ENCODE data around the gene SETBP1. TPM values are rescaled to one million over a fixed set of nuclear protein-coding genes. Genes with fewer than 3 reads are reported as not detected.

Gene SETBP1
- total RNA-seq, 1 experiment from 2014 or later = 0.05 TPM

GRCh38 chr18:44862112-44862511, 181.4 kb downstream of the SETBP1 start:
- Histone ChIP-seq H3K9me3 (ENCODE audit: control insufficient read depth in 1 of 2, insufficient read depth in 1 of 2, low read depth in 1 of 2, low read length in 2 of 2) (peaks cover 7 to 22% of the 10 kb centered on the region in 2 experiments; a peak in 2 of 4 replicates), H3K79me2 (ENCODE audit: insufficient read depth, low read length) (no peaks in the 10 kb centered on the region), H3K4me1 (ENCODE audit: control insufficient read depth in 1 of 2, insufficient read depth in 2 of 2, low read length in 2 of 2) (no peaks in the 10 kb centered on the region), H2AFZ (ENCODE audit: low read depth, low read length, poor library complexity, severe bottlenecking) (no peak overlapping the region), H3K27ac (ENCODE audit: low read depth, low read length) (no peak overlapping the region), H3K9ac (ENCODE audit: low read length) (no peak overlapping the region), H3K27me3 (ENCODE audit: insufficient read depth, low read length) (no peaks in the 10 kb centered on the region), H4K20me1 (ENCODE audit: insufficient read depth) (no peaks in the 10 kb centered on the region), H3K9me2 (ENCODE audit: insufficient read depth) (no peaks in the 10 kb centered on the region), H3K4me3 (replicated peaks in 1 of 2; ENCODE audit: low read depth in 1 of 2, low read length in 2 of 2) (no peak overlapping the region), H3K4me2 (ENCODE audit: low read length) (no peak overlapping the region), H3K36me3 (ENCODE audit: control insufficient read depth in 1 of 2, insufficient read depth in 2 of 2, low read length in 2 of 2) (no peaks in the 10 kb centered on the region)
- ChIA-PET RAD21 (ENCODE audit: low non-redundant PET in 1 of 2, low total read pairs in 2 of 2, uncharacterized antibody in 2 of 2, unreplicated experiment in 2 of 2) (no interaction called here), POLR2A (no interaction called here), CTCF (no interaction called here)
- intact Hi-C loops (cut with micrococcal nuclease) = no loop called here
- DNase-seq (ENCODE audit: low read depth, low spot score) (no peak), ATAC-seq (no peak)
- TF ChIP-seq ZNF274 (IDR thresholded peaks at IDR 0.05; ENCODE audit: low read depth, low read length) = no peak
- no peak for TF ChIP-seq MAX (IDR thresholded peaks at IDR 0.05)
- no peak for TF ChIP-seq ATF3 (IDR thresholded peaks at IDR 0.05)
- no peak for TF ChIP-seq POLR2A (IDR thresholded peaks at IDR 0.05; ENCODE audit: borderline replicate concordance, extremely low read depth, insufficient read depth, insufficient read length)
- no peak for TF ChIP-seq RAD21 (IDR thresholded peaks at IDR 0.05; ENCODE audit: low read depth)
- no peak for TF ChIP-seq FOSL1 (IDR thresholded peaks at IDR 0.05; ENCODE audit: low read depth)
- TF ChIP-seq ZBTB33 (IDR thresholded peaks at IDR 0.05; ENCODE audit: extremely low read depth, insufficient replicate concordance, low read length) = no peak
- TF ChIP-seq POLR2AphosphoS5 (IDR thresholded peaks at IDR 0.05; ENCODE audit: low read depth, low read length) = no peak
- TF ChIP-seq ZFX (IDR thresholded peaks at IDR 0.05) = no peak
- no peak for TF ChIP-seq EZH2 (IDR thresholded peaks at IDR 0.05)
- TF ChIP-seq EZH2phosphoT487 (IDR thresholded peaks at IDR 0.05; ENCODE audit: borderline replicate concordance) = no peak
- TF ChIP-seq REST (IDR thresholded peaks at IDR 0.05; ENCODE audit: low read depth) = no peak
- no peak for TF ChIP-seq YY1 (IDR thresholded peaks at IDR 0.05; ENCODE audit: extremely low read depth, insufficient replicate concordance, low read depth, low read length)
- no peak for TF ChIP-seq JUND (IDR thresholded peaks at IDR 0.05)
- TF ChIP-seq ELF1 (IDR thresholded peaks at IDR 0.05; ENCODE audit: borderline replicate concordance, low read depth) = no peak
- no peak for TF ChIP-seq CEBPB (IDR thresholded peaks at IDR 0.05; ENCODE audit: low read depth)
- no peak for TF ChIP-seq CTCF (IDR thresholded peaks at IDR 0.05 in 2 of 3, conservative IDR thresholded peaks at IDR 0.05 in 1 of 3; ENCODE audit: borderline replicate concordance in 1 of 3, insufficient read depth in 1 of 3, low read depth in 2 of 3, low read length in 2 of 3)
- BruUV-seq (replicated peaks) = no TSS peak
